Progenitor cell of endocrine pancreas (in vitro differentiated cells): ENCODE results near the gene GADL1. TPM values are rescaled to one million over a fixed set of nuclear protein-coding genes. Genes with fewer than 3 reads are reported as not detected.

Experiments used
- DNase-seq: peaks from one replicate; pipeline ENCODE4 v3.0.0; 2021; ENCODE audit warnings: low spot score; ENCODE audit not compliant: unreplicated experiment
- H3K27ac Mint-ChIP-seq: 2 replicates; pipeline ENCODE4 v1.8.0; 2021; ENCODE audit warnings: mild to moderate bottlenecking, moderate library complexity, mixed read lengths
- H3K27me3 Mint-ChIP-seq: 2 replicates; pipeline ENCODE4 v1.8.0; 2021; ENCODE audit warnings: mixed read lengths
- H3K36me3 Mint-ChIP-seq: 2 replicates; pipeline ENCODE4 v1.8.0; 2022; ENCODE audit warnings: mixed read lengths; ENCODE audit not compliant: insufficient read depth
- H3K4me1 Mint-ChIP-seq: 2 replicates; pipeline ENCODE4 v1.8.0; 2021; ENCODE audit warnings: low read depth, mixed read lengths
- H3K4me3 Mint-ChIP-seq: 2 replicates; pipeline ENCODE4 v1.8.0; 2021; ENCODE audit warnings: low read depth, mild to moderate bottlenecking, moderate library complexity, mixed read lengths
- H3K9me3 Mint-ChIP-seq: 2 replicates; pipeline ENCODE4 v1.8.0; 2021; ENCODE audit warnings: low read depth, mixed read lengths
- CTCF ChIP-seq: fragments of 200-600 bp; sonication (generic); IDR thresholded peaks from one replicate; pipeline ENCODE4 v1.5.0; 2021; ENCODE audit warnings: antibody characterized with exemption, mild to moderate bottlenecking; ENCODE audit not compliant: unreplicated experiment
- total RNA-seq: library from RNA; stranded (reverse); gene quantifications from 2 replicates; pipeline ENCODE4 v1.2.1, GENCODE V29; 2021

Gene GADL1
- total RNA-seq, 1 donor from 2014 or later = 1.9 TPM

GRCh38 chr3:30908456-30909037 is 14.1 kb upstream of the GADL1 start:
- H3K27ac Mint-ChIP-seq = no peak overlapping the region
- no peak for DNase-seq
- H3K4me3 Mint-ChIP-seq = no peak overlapping the region
- peaks cover 4% of the 10 kb centered on the region for H3K9me3 Mint-ChIP-seq
- no peaks in the 10 kb centered on the region for H3K36me3 Mint-ChIP-seq
- TF ChIP-seq CTCF = no peak
- peaks cover 21% of the 10 kb centered on the region for H3K4me1 Mint-ChIP-seq
- peaks cover 4% of the 10 kb centered on the region for H3K27me3 Mint-ChIP-seq

GRCh38 chr3:30904996-30905395 is 10.5 kb upstream of the GADL1 start:
- DNase-seq = no peak
- TF ChIP-seq CTCF = no peak
- Mint-ChIP-seq H3K4me3 (no peak overlapping the region), H3K27me3 (no peaks in the 10 kb centered on the region), H3K4me1 (peaks cover 21% of the 10 kb centered on the region), H3K9me3 (peaks cover 4% of the 10 kb centered on the region), H3K27ac (no peak overlapping the region), H3K36me3 (no peaks in the 10 kb centered on the region)

GRCh38 chr3:30895329-30895728 is 868 bp upstream of the GADL1 start:
- no peak for DNase-seq
- H3K9me3 Mint-ChIP-seq = no peaks in the 10 kb centered on the region
- H3K4me3 Mint-ChIP-seq = peak overlapping the region; percentile 67
- peaks cover 26% of the 10 kb centered on the region for H3K27me3 Mint-ChIP-seq
- TF ChIP-seq CTCF = no peak
- no peaks in the 10 kb centered on the region for H3K36me3 Mint-ChIP-seq
- peaks cover 12% of the 10 kb centered on the region for H3K4me1 Mint-ChIP-seq
- no peak overlapping the region for H3K27ac Mint-ChIP-seq

GRCh38 chr3:30893678-30894325 is 659 bp downstream of the GADL1 start:
- Mint-ChIP-seq H3K4me3 (peak overlapping the region; percentile 67), H3K36me3 (no peaks in the 10 kb centered on the region)

GRCh38 chr3:30890907-30891306 is 3.6 kb downstream of the GADL1 start:
- no peak for DNase-seq
- Mint-ChIP-seq H3K4me1 (peaks cover 4% of the 10 kb centered on the region), H3K9me3 (no peaks in the 10 kb centered on the region), H3K36me3 (no peaks in the 10 kb centered on the region), H3K4me3 (no peak overlapping the region), H3K27me3 (peaks cover 26% of the 10 kb centered on the region), H3K27ac (no peak overlapping the region)
- TF ChIP-seq CTCF = no peak

More at GRCh38 chr3:30893678-30894325, 659 bp downstream of the GADL1 start:
- Mint-ChIP-seq H3K27me3 (peaks cover 26% of the 10 kb centered on the region), H3K27ac (no peak overlapping the region), H3K4me1 (peaks cover 5% of the 10 kb centered on the region), H3K9me3 (no peaks in the 10 kb centered on the region)
- DNase-seq = no peak
- no peak for TF ChIP-seq CTCF
